Pancreas (tissue), 10 donors: ENCODE measurements around the gene HOXD10. TPM values are rescaled to one million over a fixed set of nuclear protein-coding genes. Genes with fewer than 3 reads are reported as not detected.

Experiments
- ATAC-seq, 4 donors: fragments of 200-7000 bp; cut with Tn5 transposase; one replicate each; pipeline versions ENCODE4 v1.8.0 to v1.9.1; 2020; ENCODE audit warnings: mild to moderate bottlenecking in 4 of 4, moderate library complexity in 4 of 4
- DNase-seq, 6 donors: peaks; one replicate each; pipeline ENCODE4 v3.0.0-alpha.2; 2020
- FAIRE-seq: peaks from 2 replicates; lab custom pipeline; 2012; peaks lifted over from hg19 to GRCh38; lab: Jason Lieb, UNC
- H3K27ac ChIP-seq, 4 donors: fragments of 200-600 bp; sonication (generic); 1 replicate in 3 of 4; 2 replicates in 1 of 4; pipeline versions ENCODE4 v1.5.0 to v1.8.0; 2020
- H3K27me3 ChIP-seq, 4 donors: fragments of 200-600 bp; one replicate each; pipeline ENCODE4 v1.8.0; 2021
- H3K36me3 ChIP-seq, 3 donors: fragments of 200-600 bp; sonication (generic) in 1 of 3; one replicate each; pipeline versions ENCODE4 v1.5.0 to v1.8.0; 2020 to 2021
- H3K4me1 ChIP-seq, 3 donors: fragments of 200-600 bp; one replicate each; pipeline ENCODE4 v1.8.0; 2021
- H3K4me3 ChIP-seq, 4 donors: fragments of 200-600 bp; sonication (generic) in 2 of 4; one replicate each; pipeline versions ENCODE4 v1.5.0 to v1.8.0; 2020 to 2021
- H3K9me3 ChIP-seq, 4 donors: fragments of 200-600 bp; one replicate each; pipeline ENCODE4 v1.8.0; 2021
- CTCF ChIP-seq, 4 donors: fragments of 200-600 bp; sonication (generic) in 3 of 4; IDR thresholded peaks; one replicate each; pipeline versions ENCODE4 v1.5.0 to v1.8.0; 2021; ENCODE audit warnings: antibody characterized with exemption in 4 of 4
- WGBS, 2 donors: extraction: QIAGEN DNeasy Blood & Tissue Kit; methylation state at CpG; one replicate each; pipeline ENCODE4 v1.1.7; 2013; 5-methylcytosine and 5-hydroxymethylcytosine counted together
- intact Hi-C, 3 donors: fragments of 100-400 bp; cut with DNase I; formaldehyde crosslinking; loops; one replicate each; pipeline versions ENCODE4 v1.11.1 to v1.14.2; 2022
- polyA plus RNA-seq, 2 donors: library from polyadenylated mRNA; stranded (reverse); fragments of 200-250 nt; gene quantifications; one replicate each; pipeline ENCODE4 v1.2.3, GENCODE V29; 2013
- total RNA-seq, 6 donors: library from RNA; stranded (reverse); fragmentation: NEBNext Ultra II Directional in 4 of 6; extraction: Animal tissue kit (Norgen Biotek cat#: 25700) in 4 of 6; gene quantifications; one replicate each; pipeline versions ENCODE4 v1.2.1 to v1.2.4, GENCODE V29; 2021 to 2023
- donor health status: healthy with polysubstance abuse.
- donor health status: DM: no; HTN: no; CAD: no; lungs with moderate emphysema.
- donor health status: DM: no; HTN: no; CAD: no.
- donor health status: control.
- donor health status: control.
- donor health status: Bipolar disorder and iron deficiency.
- donor health status: DM: yes; HTN: yes; CAD: no.
- donor health status: DM: no; HTN: no; CAD: no.
- donor health status: DM: no; HTN: no; CAD: no.
- donor health status: DM: yes; HTN: yes; CAD: no.

HOXD10 gene
- total and polyA plus RNA-seq, 8 donors, result not detected

GRCh38 chr2:176088937-176089842, 27.4 kb upstream of the HOXD10 start:
- H3K36me3 ChIP-seq, result no peaks in the 10 kb centered on the region
- FAIRE-seq (no peak), ATAC-seq (no peak), DNase-seq (no peak)
- 8 to 10% methylated on average over 6 of the region's 6 CpGs for WGBS, 2 donors
- intact Hi-C loops, result loop anchor here in 1 of 3 donors (5.0 kb wide), 1 partner anchor 392 kb away; no protein-coding TSS in a partner anchor
- H3K4me1 ChIP-seq, result peaks cover 0 to 13% (median 0%) of the 10 kb centered on the region in 3 donors
- H3K4me3 ChIP-seq, result no peak overlapping the region
- no peaks in the 10 kb centered on the region for H3K9me3 ChIP-seq
- H3K27ac ChIP-seq, result no peak overlapping the region
- H3K27me3 ChIP-seq, result peaks cover 0 to 94% (median 27%) of the 10 kb centered on the region in 4 donors
- TF ChIP-seq CTCF (IDR thresholded peaks at IDR 0.05), result no peak

- intact Hi-C loops, result loop anchor here in 2 of 3 donors (5.0 kb wide), 2 partner anchors 393 to 403 kb away; no protein-coding TSS in a partner anchor
These were observed 26.7 kb upstream of the HOXD10 start for GRCh38 chr2:176089843-176090395.

GRCh38 chr2:176090862-176091261, 25.7 kb upstream of the HOXD10 start:
- peaks cover 9 to 94% (median 36%) of the 10 kb centered on the region in 4 donors for H3K27me3 ChIP-seq
- no peaks in the 10 kb centered on the region for H3K9me3 ChIP-seq
- TF ChIP-seq CTCF (IDR thresholded peaks at IDR 0.05), result no peak
- no peak overlapping the region for H3K4me3 ChIP-seq
- no peak overlapping the region for H3K27ac ChIP-seq
- no peaks in the 10 kb centered on the region for H3K36me3 ChIP-seq
- H3K4me1 ChIP-seq, result peaks cover 0 to 13% (median 0%) of the 10 kb centered on the region in 3 donors
- no peak for DNase-seq
- intact Hi-C loops, result loop anchor here in 1 of 3 donors (5.0 kb wide), 1 partner anchor 404 kb away; no protein-coding TSS in a partner anchor
- FAIRE-seq, result no peak
- no peak for ATAC-seq
- 28 to 35% methylated on average over 5 of the region's 5 CpGs for whole genome bisulfite sequencing, 2 donors

More at GRCh38 chr2:176089843-176090395, 26.7 kb upstream of the HOXD10 start:
- Histone ChIP-seq H3K27me3 (peaks cover 0 to 94% (median 30%) of the 10 kb centered on the region in 4 donors), H3K4me3 (no peak overlapping the region), H3K9me3 (no peaks in the 10 kb centered on the region), H3K27ac (no peak overlapping the region), H3K4me1 (peaks cover 0 to 13% (median 0%) of the 10 kb centered on the region in 3 donors), H3K36me3 (no peaks in the 10 kb centered on the region)
- TF ChIP-seq CTCF (IDR thresholded peaks at IDR 0.05), result no peak
- ATAC-seq, result no peak
- no peak for DNase-seq
- FAIRE-seq, result no peak

GRCh38 chr2:176091329-176092258, 25.0 kb upstream of the HOXD10 start:
- Histone ChIP-seq H3K27ac (no peak overlapping the region), H3K9me3 (no peaks in the 10 kb centered on the region), H3K4me1 (peaks cover 0 to 13% (median under 1%) of the 10 kb centered on the region in 3 donors), H3K36me3 (no peaks in the 10 kb centered on the region), H3K4me3 (no peak overlapping the region), H3K27me3 (peaks cover 16 to 94% (median 34%) of the 10 kb centered on the region in 4 donors)
- no peak for FAIRE-seq
- TF ChIP-seq CTCF (IDR thresholded peaks at IDR 0.05), result no peak
- ATAC-seq, result no peak
- WGBS, 2 donors, result 8 to 9% methylated on average over 31 of the region's 31 CpGs
- DNase-seq, result no peak
- intact Hi-C loops, result loop anchor here in 1 of 3 donors (5.0 kb wide), 1 partner anchor 404 kb away; no protein-coding TSS in a partner anchor
